Parathyroid adenoma (tissue), 2 donors: Measurements from ENCODE around the gene SAYSD1.

Experiments
- H2AFZ ChIP-seq: fragments of 300-600 bp; sonication (generic); one replicate; pipeline ENCODE4 v1.7.0; 2017; ENCODE audit warnings: antibody characterized with exemption, mild to moderate bottlenecking
- H3K27ac ChIP-seq: fragments of 300-600 bp; sonication (generic); one replicate; pipeline ENCODE4 v1.7.0; 2017
- H3K27me3 ChIP-seq: fragments of 300-600 bp; sonication (generic); one replicate; pipeline ENCODE4 v1.7.0; 2017; ENCODE audit warnings: low read length; ENCODE audit not compliant: control insufficient read depth, insufficient read depth
- H3K36me3 ChIP-seq: fragments of 300-600 bp; sonication (generic); one replicate; pipeline ENCODE4 v1.7.0; 2017; ENCODE audit warnings: low read length; ENCODE audit not compliant: control insufficient read depth, insufficient read depth
- H3K4me1 ChIP-seq: fragments of 300-600 bp; sonication (generic); one replicate; pipeline ENCODE4 v1.7.0; 2017; ENCODE audit warnings: control low read depth
- H3K4me2 ChIP-seq: fragments of 300-600 bp; sonication (generic); one replicate; pipeline ENCODE4 v1.7.0; 2017; ENCODE audit warnings: low read length
- H3K4me3 ChIP-seq: fragments of 300-600 bp; sonication (generic); one replicate; pipeline ENCODE4 v1.7.0; 2017; ENCODE audit warnings: low read depth, low read length
- H3K79me2 ChIP-seq: fragments of 300-600 bp; sonication (generic); one replicate; pipeline ENCODE4 v1.7.0; 2017; ENCODE audit warnings: control low read depth
- H3K9ac ChIP-seq: fragments of 300-600 bp; sonication (generic); one replicate; pipeline ENCODE4 v1.7.0; 2017; ENCODE audit warnings: mild to moderate bottlenecking
- H3K9me3 ChIP-seq: fragments of 300-600 bp; sonication (generic); one replicate; pipeline ENCODE4 v1.7.0; 2017; ENCODE audit warnings: low read length; ENCODE audit not compliant: control insufficient read depth
- TF ChIP-seq, protein P1 (sequence below): fragments of 300-600 bp; sonication (generic); IDR thresholded peaks from one replicate; pipeline ENCODE4 v1.7.0; 2017; ENCODE audit warnings: antibody characterized with exemption, mild to moderate bottlenecking
- donor health status: primary hyperparathyroidism.

SAYSD1 gene

DNA sequence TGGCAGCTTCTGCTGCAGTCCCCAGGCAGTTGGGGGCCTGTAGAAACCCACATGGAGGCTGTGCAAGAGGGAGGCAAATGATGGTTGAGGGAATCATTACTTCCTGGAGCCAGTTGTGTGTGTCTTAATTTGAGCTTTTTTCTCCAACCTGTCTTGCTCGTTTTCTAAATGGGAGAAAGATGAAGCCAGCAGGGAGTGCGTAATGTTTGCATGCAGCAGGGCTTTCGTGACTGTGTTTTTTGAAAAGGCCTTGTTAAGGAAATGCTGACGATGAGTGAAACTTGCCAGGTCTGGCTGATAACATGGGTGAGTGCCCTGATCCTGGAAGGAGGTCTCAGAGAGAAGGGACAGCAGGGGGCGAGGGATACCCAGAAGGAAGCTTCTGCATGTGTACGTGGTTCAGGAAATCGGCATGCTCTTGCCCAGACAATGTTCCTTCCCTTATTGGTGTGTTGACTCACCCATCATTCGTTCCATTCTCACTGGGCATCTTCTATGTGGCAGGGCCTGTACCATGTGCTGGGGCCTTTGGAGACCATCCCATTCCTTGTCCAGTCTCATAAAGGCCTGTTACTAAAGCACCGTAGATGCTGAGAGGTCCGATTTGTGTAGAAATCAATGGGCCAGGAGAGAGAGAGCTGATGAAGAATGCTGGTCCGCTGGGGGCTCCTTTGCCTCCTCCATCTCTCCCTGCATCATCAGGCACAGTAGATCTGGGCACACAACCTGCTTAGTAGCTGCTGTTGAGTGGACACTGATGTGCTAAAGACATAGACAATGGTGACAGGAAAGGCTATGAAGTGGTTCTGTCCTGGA is 39.0 kb downstream of the SAYSD1 start:
- Histone ChIP-seq H3K9me3 (no peaks in the 10 kb centered on the region), H3K79me2 (no peaks in the 10 kb centered on the region), H3K36me3 (no peaks in the 10 kb centered on the region), H3K9ac (no peak overlapping the region), H3K4me3 (no peak overlapping the region), H3K27me3 (no peaks in the 10 kb centered on the region), H3K4me1 (no peaks in the 10 kb centered on the region), H3K27ac (no peak overlapping the region), H3K4me2 (no peak overlapping the region), H2AFZ (no peak overlapping the region)
- TF ChIP-seq, protein P1, sequence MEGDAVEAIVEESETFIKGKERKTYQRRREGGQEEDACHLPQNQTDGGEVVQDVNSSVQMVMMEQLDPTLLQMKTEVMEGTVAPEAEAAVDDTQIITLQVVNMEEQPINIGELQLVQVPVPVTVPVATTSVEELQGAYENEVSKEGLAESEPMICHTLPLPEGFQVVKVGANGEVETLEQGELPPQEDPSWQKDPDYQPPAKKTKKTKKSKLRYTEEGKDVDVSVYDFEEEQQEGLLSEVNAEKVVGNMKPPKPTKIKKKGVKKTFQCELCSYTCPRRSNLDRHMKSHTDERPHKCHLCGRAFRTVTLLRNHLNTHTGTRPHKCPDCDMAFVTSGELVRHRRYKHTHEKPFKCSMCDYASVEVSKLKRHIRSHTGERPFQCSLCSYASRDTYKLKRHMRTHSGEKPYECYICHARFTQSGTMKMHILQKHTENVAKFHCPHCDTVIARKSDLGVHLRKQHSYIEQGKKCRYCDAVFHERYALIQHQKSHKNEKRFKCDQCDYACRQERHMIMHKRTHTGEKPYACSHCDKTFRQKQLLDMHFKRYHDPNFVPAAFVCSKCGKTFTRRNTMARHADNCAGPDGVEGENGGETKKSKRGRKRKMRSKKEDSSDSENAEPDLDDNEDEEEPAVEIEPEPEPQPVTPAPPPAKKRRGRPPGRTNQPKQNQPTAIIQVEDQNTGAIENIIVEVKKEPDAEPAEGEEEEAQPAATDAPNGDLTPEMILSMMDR = no peak

DNA sequence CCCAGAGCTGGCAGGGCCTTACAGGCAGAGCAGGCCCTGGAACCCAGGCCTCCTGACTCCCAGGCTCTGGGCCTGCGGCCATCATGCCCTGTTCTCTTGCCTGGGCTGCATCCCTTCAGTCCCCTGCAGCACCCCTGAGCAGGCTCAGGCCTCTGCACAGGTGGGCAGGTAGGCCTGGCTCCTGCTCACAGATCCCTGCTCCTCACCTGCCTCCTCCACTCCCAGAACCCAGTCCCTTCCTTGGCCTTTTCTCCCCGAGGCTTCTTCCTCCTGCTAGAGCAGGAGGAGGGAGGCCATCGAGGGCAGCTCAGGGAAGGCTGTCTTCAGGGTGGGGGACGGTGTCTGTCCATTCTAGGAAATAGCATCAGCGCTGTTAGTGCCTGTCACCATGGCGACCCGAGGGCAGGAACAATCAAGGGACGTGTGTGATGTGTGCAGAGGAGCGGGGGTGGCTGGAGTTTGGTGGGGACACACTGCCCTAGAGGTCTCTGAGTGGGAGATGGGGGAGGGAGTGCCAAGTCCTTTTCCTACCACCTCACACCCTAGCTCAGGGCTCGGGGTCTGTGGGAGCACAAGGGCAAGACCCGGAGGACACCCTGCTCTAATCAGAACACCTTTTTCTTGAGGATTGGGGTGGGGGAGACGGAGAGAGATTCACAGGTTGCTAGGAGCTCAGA is 39.8 kb downstream of the SAYSD1 start:
- no peaks in the 10 kb centered on the region for H3K9me3 ChIP-seq
- no peaks in the 10 kb centered on the region for H3K27me3 ChIP-seq
- no peak overlapping the region for H3K4me3 ChIP-seq
- no peak overlapping the region for H2AFZ ChIP-seq
- no peaks in the 10 kb centered on the region for H3K36me3 ChIP-seq
- TF ChIP-seq, protein P1 = no peak
- no peaks in the 10 kb centered on the region for H3K4me1 ChIP-seq
- no peaks in the 10 kb centered on the region for H3K79me2 ChIP-seq
- no peak overlapping the region for H3K27ac ChIP-seq
- no peak overlapping the region for H3K9ac ChIP-seq
- H3K4me2 ChIP-seq = no peak overlapping the region

DNA sequence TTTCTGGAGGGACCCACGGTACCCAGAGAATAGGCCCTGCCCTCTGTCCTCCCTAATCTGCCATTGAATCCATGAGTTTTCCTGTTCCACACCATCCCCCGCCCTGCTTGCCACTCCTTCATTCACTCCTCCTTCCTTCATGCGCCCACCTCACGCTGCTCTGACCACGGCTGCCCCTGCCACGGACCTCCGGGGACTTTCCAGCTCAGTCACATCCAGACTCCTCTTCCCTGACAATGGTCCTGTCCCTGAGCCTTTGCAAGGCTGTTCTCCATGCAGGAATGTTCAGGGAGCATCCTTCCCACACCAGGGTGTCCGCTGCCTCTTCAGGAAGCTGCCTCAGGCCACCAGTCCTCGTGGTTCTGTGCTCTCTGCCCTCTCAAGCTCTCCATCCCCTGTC is 40.5 kb downstream of the SAYSD1 start:
- no peaks in the 10 kb centered on the region for H3K79me2 ChIP-seq
- no peaks in the 10 kb centered on the region for H3K36me3 ChIP-seq
- TF ChIP-seq, protein P1 = no peak
- no peak overlapping the region for H3K27ac ChIP-seq
- H3K4me3 ChIP-seq = no peak overlapping the region
- H3K4me2 ChIP-seq = no peak overlapping the region
- no peak overlapping the region for H3K9ac ChIP-seq
- H2AFZ ChIP-seq = no peak overlapping the region
- H3K27me3 ChIP-seq = no peaks in the 10 kb centered on the region
- no peaks in the 10 kb centered on the region for H3K4me1 ChIP-seq
- no peaks in the 10 kb centered on the region for H3K9me3 ChIP-seq

DNA sequence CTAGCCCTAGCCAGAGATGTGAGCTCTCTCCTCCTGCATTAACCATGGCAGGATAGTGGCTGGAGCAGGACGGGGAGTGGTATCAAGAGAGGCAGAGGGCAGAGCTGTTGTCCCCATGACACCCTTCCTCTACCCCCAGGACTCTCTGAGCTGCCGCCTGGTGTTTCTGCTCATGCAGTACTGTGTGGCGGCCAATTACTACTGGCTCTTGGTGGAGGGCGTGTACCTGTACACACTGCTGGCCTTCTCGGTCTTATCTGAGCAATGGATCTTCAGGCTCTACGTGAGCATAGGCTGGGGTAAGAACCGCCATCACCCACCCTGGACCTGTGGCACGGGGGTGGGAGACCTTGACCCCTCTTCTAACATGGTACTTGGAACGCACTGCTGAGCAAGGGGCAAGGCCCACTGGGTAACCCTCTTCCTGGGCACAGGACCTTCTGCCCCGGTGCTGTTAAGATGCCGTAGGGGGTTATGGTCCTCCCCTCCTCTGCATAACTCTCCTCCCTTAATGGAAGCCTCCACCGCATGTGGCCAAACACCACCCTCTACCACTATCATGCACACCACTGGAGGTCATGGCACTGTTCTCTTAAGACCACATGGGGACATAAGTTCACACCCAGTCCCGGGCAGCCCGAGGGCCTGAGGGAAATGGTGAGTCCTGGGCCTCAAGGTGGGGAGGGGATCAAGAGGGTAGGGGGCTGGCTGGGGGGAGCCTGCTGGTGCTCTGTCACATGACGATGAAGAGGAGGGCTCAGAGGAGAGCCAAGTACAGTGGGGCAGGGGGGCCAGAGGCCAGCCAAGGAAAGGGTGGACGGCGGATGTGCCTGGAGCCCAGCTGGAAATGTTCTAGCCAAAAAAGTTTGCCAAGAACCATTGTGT is 41.3 kb downstream of the SAYSD1 start:
- H3K9ac ChIP-seq = no peak overlapping the region
- no peaks in the 10 kb centered on the region for H3K4me1 ChIP-seq
- H3K4me3 ChIP-seq = no peak overlapping the region
- TF ChIP-seq, protein P1 = no peak
- no peaks in the 10 kb centered on the region for H3K9me3 ChIP-seq
- H3K4me2 ChIP-seq = no peak overlapping the region
- H3K79me2 ChIP-seq = no peaks in the 10 kb centered on the region
- no peaks in the 10 kb centered on the region for H3K27me3 ChIP-seq
- H3K27ac ChIP-seq = no peak overlapping the region
- H2AFZ ChIP-seq = no peak overlapping the region
- H3K36me3 ChIP-seq = no peaks in the 10 kb centered on the region
